Ureter (tissue), 1 donor: ENCODE results near the gene RABEP2. TPM values are rescaled to one million over a fixed set of nuclear protein-coding genes. Genes with fewer than 3 reads are reported as not detected.
"Not testable (repeated sequence)": the region's sequence is repeated elsewhere in the genome, so short reads cannot be mapped to it uniquely, and the experiment has no call there.

Experiments
- DNase-seq: peaks from one replicate; pipeline ENCODE4 v3.0.0-alpha.2; 2020; ENCODE audit warnings: low spot score
- total RNA-seq: library from RNA; stranded (reverse); gene quantifications from one replicate; pipeline ENCODE4 v1.2.4, GENCODE V29; 2023
- donor health status: DM: yes; HTN: yes; CAD: no.

Gene RABEP2
- total RNA-seq, 1 donor from 2014 or later: 26.5 TPM

DNA sequence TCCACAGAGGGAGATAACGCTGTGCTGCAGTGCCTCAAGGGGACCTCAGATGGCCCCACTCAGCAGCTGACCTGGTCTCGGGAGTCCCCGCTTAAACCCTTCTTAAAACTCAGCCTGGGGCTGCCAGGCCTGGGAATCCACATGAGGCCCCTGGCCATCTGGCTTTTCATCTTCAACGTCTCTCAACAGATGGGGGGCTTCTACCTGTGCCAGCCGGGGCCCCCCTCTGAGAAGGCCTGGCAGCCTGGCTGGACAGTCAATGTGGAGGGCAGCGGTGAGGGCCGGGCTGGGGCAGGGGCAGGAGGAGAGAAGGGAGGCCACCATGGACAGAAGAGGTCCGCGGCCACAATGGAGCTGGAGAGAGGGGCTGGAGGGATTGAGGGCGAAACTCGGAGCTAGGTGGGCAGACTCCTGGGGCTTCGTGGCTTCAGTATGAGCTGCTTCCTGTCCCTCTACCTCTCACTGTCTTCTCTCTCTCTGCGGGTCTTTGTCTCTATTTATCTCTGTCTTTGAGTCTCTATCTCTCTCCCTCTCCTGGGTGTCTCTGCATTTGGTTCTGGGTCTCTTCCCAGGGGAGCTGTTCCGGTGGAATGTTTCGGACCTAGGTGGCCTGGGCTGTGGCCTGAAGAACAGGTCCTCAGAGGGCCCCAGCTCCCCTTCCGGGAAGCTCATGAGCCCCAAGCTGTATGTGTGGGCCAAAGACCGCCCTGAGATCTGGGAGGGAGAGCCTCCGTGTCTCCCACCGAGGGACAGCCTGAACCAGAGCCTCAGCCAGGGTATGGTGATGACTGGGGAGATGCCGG is 7.5 kb upstream of the RABEP2 start:
- DNase-seq: no peak

DNA sequence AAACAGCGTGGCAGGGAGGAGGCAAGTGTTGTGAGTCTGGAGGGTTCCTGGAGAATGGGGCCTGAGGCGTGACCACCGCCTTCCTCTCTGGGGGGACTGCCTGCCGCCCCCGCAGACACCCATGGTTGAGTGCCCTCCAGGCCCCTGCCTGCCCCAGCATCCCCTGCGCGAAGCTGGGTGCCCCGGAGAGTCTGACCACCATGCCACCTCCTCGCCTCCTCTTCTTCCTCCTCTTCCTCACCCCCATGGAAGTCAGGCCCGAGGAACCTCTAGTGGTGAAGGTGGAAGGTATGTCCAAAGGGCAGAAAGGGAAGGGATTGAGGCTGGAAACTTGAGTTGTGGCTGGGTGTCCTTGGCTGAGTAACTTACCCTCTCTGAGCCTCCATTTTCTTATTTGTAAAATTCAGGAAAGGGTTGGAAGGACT is 6.8 kb upstream of the RABEP2 start, which contains the start of gene CD19:
Gene CD19 (plus strand): TSS at position 171 of the 425 bp plus-strand sequence. CDS start 30 bp downstream, at position 201.
- DNase-seq: no peak

DNA sequence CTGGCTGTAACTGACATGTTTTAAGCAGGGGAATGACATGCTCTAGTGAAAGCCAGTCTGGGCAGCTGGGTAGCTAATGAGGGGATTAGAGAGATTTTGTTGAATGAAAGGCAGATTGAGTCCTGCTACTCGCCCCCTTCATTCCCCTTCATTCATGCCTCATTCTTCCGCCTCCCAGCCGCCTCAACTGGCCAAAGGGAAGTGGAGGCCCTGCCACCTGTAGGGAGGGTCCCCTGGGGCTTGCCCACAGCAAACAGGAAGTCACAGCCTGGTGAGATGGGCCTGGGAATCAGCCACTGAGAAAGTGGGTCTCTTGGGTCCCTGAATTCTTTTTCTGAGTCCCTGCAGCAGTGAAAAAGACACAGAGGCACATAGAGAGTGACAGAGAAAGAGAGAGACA is 5.6 kb upstream of the RABEP2 start:
- no peak for DNase-seq

DNA sequence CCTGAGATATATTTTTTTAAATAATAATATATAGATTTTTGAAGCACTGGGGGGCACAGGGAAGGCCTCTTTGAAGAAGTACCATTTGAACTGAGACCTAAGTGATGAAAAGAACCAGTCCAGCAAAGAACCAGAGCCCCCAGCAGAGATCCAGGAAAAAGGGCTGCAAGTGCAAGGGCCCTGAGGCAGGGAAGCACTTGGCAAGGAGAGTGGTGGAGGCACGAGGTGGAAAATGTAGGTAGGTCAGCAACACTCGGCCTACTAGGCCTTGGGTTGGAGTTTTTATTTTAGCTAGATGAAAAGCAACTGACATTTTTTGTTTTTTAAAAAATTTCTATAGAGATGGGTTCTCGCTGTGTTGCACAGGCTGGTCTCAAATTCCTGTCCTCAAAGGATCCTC is 5.2 kb upstream of the RABEP2 start:
- no peak for DNase-seq

DNA sequence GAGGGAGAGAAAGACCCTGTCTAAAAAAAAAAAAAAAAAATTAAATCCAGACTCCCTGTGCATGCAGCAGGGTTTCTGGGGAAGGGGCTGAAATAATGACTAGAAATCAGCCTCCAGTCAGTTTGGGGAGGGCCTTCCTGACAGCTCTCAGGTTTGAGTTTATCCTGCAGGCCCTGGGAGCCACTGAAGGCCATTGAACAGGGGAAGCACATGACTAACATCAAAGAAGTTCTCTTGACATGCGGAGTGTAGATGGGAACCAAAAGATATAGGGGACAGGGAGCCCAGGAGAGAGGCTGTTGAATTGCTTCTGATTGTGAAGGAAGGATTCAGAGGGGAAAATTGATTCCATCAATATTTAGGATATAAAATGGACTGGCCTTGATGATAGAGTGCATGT is 2.8 kb upstream of the RABEP2 start:
- DNase-seq: no peak

DNA sequence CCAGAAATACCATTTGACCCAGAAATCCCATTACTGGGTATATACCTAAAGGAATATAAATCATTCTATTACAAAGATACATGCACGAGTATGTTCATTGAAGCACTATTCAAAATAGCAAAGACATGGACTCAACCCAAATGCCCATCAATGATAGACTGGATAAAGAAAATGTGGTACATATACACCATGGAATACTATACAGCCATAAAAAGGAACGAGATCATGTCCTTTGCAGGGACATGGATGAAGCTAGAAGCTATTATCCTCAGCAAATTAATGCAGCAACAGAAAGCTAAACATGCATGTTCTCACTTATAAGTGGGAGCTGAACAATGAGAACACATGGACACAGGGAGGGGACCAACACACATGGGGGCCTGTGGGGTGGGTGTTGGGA is 1.2 kb upstream of the RABEP2 start:
- DNase-seq: not testable (repeated sequence)

DNA sequence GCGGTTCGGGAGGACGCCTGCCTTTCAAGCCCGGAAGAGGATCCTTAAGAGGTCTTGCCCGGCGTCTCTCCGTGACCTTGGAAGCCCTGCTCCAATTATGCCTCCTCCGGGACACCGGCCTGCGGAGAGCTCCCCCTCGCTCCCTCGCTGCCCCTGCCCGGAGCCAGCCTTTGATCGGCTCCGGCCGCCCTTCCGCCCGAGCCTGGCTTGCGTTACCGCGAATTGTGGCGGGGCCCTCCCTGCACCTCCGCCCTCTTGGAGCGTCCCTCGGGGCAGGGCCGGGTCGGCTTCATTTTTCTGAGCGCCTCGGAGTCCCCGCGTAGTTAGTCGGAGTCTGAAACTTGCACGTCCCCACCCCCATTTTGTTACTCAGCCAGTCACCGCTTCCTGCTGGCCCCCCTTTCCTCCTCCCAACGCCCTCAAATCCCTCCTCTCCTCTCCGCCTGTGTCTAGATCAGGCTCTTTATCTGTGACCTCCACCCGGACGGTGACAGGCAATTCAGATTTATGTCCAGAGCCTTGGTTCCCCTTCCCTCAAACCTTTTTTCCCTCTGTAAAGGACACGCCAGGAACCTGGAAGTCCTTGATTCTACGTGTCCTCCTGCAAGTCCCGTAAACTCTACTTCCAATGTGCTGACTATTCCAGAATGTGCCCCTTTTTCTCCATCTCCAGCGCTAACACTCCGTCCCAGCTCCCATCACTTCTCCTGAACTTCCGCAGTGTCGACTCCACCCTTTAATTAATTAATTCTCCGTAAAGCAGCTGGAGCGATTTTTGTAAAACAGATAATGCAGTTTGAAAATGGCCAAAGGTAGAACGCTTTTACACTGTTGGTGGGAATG is 569 bp upstream of the RABEP2 start:
- DNase-seq: peak; percentile 84

DNA sequence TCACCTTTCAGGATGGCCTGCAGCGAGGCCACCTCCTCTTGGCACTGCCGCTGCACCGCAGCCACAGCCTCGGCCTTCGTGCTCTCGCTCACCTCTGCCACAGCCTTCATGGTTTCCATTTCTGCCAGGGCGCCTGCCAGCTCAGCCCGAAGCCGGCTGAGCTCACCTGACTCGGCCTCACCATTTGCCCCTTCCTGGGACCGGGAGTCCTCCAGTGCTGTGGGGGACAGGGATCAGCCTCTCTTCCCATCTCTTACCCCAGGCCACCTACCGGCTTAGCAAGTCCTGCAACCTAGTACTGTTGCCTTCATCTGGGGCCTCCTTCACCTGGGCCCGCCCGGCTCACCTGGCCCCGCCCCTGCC is 658 bp downstream of the RABEP2 start:
- no peak for DNase-seq

DNA sequence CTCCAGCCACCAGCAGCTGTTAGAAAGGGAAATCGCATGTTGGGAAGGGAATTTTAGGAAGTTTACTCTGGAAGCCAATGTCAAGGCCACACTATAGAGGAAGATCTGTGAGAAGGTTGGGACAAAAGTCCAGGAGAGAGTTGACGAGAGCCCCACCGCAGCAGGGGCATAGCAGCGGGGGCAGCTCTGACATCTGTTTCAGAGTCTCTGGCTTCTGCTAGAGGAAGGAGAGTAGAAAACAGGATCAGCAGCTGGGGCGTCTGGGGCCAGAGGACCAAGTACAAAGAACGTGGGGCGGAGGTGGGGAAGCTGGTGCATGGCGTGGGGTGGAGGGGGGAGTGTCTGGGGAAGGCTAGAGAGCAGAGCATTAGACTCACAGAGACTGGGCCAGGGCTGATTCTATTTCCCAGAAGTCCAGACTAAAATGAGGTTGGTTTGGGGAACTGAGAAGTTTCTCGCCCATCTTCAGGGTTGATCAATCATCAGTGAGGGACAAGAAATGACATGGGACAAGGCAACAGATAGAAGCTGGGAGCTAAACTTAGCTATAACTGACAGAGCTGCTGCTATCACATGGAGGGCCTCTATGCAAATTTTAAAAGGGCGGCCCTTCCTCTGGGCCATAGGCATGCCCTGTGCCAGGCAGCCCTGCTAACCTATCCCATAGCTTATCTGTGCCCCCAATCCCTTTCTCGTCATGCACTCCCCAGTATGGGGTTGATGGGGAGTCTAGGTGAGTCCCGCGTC is 1.2 kb downstream of the RABEP2 start:
- DNase-seq: no peak

DNA sequence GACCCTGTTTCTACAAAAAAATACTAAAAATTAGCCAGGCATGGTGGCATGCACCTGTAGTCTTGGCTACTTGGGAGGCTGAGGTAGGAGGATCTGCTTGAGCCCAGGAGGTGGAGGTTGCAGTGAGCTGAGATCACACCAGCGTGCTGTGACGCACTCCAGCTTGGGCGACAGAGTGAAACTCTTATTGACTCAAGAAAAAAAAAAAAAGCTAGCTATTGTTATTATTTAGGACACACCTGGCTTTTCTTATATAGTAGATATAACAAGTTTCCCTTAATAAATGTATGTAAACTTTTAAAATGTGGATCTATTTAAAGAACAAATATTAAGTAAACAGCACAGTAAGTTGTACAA is 1.8 kb downstream of the RABEP2 start:
- DNase-seq: no peak

DNA sequence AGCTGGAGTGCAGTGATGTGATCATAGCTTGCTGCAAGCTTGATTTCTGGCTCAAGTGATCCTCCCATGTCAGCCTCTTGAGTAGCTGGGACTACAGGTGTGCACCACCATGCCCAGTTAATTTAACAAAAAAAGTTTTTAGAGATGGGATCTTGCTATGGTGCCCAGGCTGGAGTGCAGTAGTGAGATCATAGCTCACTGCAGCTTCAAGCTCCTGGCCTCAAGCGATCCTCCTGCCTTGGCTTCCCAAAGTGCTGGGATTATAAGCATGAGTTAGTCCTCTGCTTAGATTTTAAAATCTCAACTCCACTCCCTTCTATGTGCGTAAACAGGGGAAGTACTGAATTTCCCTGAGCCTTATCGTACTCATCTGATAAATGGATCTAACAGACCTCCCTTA is 6.3 kb downstream of the RABEP2 start:
- DNase-seq: no peak

DNA sequence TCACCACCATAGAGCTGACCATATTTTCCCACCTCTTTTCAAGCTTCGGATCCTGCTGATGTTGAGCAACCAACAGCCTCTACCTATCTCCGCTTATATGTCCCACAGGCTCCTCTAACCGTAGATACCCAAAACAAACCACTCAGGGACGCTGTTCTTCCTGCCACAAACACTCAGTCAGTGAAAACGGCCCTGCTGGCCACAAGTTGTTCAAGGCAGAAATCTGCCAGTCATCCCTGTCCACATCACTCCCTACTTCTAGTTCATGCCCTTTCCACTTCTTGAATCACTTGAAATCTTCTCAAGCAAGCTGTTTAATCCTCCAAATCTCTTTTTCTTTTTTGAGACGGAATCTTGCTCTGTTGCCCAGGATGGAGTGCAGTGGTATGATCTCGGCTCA is 7.9 kb downstream of the RABEP2 start:
- no peak for DNase-seq

DNA sequence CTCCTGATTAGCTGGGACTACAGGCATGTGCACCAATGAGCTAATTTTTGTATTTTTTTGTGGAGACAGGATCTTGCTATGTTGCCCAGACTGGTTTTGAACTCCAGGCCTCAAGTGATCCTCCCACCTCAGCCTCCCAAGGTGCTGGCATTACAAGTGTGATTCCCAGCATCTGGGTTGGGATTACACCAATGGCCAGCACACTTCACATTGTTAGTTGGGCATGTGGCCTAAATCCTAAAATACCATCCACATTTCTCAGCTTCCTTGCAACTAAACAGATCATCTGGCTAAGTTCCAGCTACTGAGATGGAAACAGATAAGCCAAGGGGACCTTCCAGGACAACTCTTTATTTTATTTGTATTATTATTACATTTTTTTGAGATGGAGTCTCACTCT is 9.9 kb downstream of the RABEP2 start:
- DNase-seq: no peak

DNA sequence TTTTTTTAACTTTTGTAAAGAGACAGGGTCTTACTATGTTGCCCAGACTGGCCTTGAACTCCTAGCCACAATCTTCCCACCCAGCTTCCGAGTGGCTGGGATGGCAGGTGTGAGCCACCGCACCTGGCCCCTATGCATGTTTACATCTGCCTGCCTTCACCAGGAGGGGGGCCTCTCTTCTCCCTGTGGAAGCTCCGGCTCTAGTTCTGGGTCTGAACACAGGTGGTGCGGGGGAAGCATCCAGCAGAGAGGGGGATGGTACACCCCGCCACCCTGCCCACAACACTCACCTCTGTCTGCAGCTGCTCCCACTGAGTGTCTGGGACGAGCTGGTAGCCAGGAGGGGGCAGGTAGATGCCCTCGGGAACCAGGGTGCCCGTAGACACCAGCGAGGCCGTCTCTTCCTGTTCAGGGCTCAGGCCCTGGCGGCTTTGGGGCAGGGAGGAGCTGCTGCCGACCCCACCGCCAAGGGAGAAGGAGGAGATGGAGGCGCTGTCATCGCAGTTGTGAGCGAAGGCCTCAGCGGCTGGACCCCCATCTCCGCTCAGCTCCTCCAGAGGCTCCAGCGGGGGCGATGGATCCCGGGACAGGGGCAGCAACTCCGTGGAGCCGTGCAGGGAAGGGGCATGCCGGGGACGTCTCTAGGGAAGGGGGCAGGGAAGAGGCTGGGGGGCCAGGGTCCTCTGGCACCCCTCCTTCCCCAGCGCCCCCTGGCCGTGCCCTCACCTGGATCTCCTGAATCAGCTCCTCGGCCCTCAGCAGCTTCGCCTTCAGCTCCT is 10.9 kb downstream of the RABEP2 start:
- no peak for DNase-seq

DNA sequence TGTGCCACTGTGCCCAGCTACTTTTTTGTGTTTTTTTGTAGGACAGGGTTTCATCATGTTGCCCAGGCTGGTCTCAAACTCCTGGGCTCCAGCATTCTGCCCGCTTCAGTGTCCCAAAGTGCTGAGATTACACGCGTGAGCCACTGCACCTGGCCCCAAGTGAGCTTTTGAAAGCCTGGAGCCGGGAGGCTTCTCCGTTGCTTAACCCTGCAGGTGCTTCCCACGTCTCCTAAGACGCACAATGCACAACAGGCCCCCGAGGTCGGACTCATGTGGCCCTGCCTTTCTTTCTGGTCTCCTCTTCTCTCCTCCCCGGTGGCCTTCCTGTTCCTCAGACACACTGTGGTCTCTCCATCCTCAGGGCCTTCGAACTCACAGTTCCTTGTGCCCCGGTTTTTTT is 12.5 kb downstream of the RABEP2 start:
- no peak for DNase-seq

DNA sequence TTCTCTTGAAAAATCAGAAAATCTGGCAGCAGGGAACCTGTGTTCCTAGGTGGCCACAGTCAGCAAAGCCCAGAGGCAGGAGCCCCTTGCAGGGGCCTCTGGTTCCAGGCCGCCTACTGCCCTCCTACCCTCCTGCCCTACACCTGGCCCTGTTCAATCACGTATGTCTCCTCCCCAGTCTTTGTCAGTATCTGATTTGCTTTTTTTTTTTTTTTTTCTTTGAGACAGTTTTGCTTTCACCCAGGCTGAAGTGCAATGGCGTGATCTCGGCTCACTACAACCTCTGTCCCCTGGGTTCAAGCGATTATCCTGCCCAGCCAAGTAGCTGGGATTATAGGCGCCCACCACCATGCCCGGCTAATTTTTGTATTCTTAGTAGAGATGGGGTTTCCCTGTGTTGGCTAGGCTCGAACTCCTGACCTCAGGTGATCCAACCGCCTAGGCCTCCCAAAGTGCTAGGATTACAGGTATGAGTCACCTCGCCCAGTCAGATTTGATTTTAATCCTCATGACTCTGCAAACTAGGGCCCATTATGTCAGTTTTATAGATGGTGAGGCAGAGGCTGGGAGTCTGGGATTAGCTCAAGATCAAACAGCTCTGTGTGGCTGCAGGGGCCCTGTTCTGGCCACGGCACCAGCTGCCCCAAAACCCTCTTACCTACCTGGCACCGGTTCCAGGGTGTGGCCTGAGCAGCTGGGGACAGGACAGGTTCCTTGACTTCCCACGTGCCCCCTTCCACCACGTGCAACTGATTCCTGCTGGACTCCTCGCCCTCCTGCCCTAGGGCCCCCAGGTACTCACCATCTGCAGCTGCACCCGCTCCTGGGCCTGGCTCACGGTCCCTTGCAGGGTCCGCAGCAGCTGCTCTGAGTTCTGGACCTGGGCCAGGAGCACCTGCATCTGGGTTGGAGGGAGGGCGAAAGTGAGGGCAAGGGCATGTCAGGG is 14.7 kb downstream of the RABEP2 start:
- DNase-seq: no peak

DNA sequence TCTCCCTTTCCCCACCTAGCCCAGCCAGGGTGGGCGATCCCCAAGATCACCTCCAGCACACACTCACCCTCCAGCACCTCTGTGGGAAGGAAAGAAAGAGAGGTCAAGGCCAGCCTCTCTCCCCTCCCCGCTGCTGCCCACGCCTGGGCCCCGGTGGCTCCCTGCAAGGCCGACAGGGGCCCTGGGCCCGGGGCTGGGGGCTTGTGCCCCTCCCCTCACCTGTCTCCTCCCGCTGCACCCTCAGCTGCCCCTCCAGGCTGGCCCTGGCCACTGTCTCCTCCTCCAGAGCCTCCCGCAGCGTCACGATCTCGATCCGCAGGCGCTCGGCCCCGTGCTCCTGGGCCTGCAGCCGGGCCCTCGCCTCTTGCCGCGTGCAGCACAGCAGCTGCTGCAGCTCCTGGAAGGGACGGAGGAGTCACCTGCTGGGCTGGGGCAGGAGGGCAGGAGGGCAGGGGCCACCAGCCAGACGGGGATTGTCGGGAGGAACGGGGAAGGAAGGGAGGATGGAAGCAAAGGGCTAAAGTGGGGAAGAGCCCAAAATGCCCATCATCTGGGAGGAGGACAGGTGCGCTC is 19.2 kb downstream of the RABEP2 start:
- DNase-seq: no peak

DNA sequence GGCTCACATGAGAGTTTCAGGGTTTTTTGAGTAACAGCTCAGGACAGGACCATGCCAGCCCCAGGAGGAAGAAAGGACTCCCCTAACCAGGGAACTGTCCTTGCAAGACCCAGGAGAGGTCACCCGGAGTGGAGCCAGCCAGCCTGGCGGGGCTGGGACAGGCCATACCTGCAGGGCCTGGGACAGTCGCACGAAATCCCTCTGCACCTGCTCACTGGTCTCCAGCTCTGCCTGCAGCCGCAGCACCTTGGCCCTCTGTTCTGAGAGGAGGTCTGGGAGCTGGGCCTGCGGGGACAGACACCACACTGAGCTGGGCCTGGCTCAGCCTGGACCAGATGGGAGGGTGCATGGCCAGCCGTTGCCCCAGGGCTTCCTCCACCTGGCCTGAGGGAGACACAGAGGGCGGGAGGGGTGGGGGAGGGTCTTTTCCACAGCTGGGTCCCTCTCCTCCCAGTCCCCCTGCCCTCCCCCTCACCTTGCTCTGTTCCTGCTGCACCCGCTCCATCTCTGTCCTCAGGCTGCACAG is 19.7 kb downstream of the RABEP2 start:
- DNase-seq: no peak

DNA sequence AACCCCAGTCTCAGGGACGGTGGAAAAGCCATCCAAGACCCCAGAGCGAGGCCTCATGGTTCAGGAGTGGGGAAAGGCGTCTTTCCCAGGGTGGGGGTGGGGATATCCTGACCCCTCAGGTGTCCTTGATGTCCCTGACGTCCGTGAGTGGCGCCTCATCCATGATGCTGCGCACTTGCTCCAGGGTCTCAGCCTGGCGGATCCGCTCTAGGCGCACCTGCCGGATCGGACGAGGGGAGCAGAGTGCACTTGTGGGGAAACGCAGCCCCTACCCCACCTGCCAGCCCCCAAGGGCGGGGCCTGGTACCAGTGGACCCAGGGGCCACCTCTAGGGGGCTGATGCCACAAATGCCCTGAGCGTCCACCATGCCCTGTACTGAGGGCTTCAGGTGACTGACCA is 20.2 kb downstream of the RABEP2 start:
- DNase-seq: no peak

DNA sequence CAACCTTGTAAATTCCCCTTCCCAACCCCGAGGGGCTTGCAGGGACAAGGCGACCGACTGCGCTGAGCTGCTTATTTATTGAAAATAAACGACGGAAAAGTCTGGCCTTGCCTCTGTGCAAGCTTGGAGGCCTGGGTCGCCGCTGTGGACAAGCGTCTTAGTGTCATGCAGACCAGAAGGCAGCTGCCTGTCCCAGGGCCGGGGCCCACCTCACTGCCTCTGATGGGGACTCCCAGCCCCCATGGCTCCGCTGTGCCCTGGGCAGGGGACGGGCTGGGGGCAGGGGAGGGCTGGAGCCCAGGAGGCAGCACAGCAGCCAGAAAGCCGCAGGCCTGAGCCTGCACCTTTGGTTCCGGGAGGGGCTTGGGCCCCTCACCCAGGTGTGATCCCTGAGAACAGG is 20.7 kb downstream of the RABEP2 start:
- DNase-seq: no peak
